A549 (cell line): ENCODE measurements around the gene SMAD3.

Source experiments
- BHLHE40 ChIP-seq: IDR thresholded peaks from 2 replicates; pipeline ENCODE4 v1.6.1; 2012; ENCODE audit warnings: low read depth, low read length, inconsistent platforms
- CHD2 ChIP-seq: fragments of 150-350 bp; IDR thresholded peaks from 2 replicates; pipeline ENCODE4 v1.6.1; 2014; ENCODE audit warnings: low read length; ENCODE audit not compliant: partially characterized antibody
- CTCF ChIP-seq: fragments of >200 bp; sonication (Bioruptor Twin); formaldehyde crosslinking; IDR thresholded peaks from 3 replicates; pipeline ENCODE4 v1.5.1; 2016
- GATA3 ChIP-seq: IDR thresholded peaks from 2 replicates; pipeline ENCODE4 v1.6.1; 2012; ENCODE audit warnings: borderline replicate concordance
- NR3C1 ChIP-seq: fragments of >200 bp; sonication (Bioruptor Twin); formaldehyde crosslinking; IDR thresholded peaks from 3 replicates; pipeline ENCODE4 v1.6.1; 2017
- RAD21 ChIP-seq, 2 experiments: fragments of >200 bp in 1 of 2; sonication (Bioruptor Twin) in 1 of 2; formaldehyde crosslinking in 1 of 2; IDR thresholded peaks in 1 of 2; conservative IDR thresholded peaks in 1 of 2; 2 replicates in 1 of 2; 3 replicates in 1 of 2; pipeline ENCODE4 v1.6.1; 2012 to 2018; ENCODE audit warnings: inconsistent platforms in 1 of 2
- RCOR1 ChIP-seq: fragments of 150-350 bp; IDR thresholded peaks from 2 replicates; pipeline ENCODE4 v1.6.1; 2014; ENCODE audit warnings: antibody characterized with exemption, low read length, low read depth
- REST ChIP-seq: fragments of 200-600 bp; sonication (generic); IDR thresholded peaks from 2 replicates; pipeline ENCODE4 v1.6.1; 2016; ENCODE audit warnings: antibody characterized with exemption, mild to moderate bottlenecking, moderate library complexity
- RNF2 ChIP-seq: fragments of 200-600 bp; sonication (generic); IDR thresholded peaks from 2 replicates; pipeline ENCODE4 v1.6.1; 2016; ENCODE audit warnings: low read depth, mild to moderate bottlenecking, antibody characterized with exemption, moderate library complexity, borderline replicate concordance

GRCh38 chr15:67092752-67093503 is 27.5 kb downstream of the SMAD3 start:
- TF ChIP-seq RAD21 (conservative IDR thresholded peaks at IDR 0.05 in 1 of 2, IDR thresholded peaks at IDR 0.05 in 1 of 2) (no peak), RCOR1 (no peak), CHD2 (no peak), REST (no peak), CTCF (no peak), BHLHE40 (no peak), RNF2 (no peak), NR3C1 (no peak), GATA3 (no peak)
